Left cardiac atrium (tissue), 2 donors: ENCODE results near the gene FXR2. TPM values are rescaled to one million over a fixed set of nuclear protein-coding genes. Genes with fewer than 3 reads are reported as not detected.

ENCODE experiments used
- total RNA-seq, 2 donors: library from RNA; stranded (reverse); fragmentation: NEBNext Ultra II Directional; extraction: Animal tissue kit (Norgen Biotek cat#: 25700); gene quantifications; one replicate each; pipeline ENCODE4 v1.2.1, GENCODE V29; 2021
- donor health status: DM: no; HTN: yes; CAD: no; lungs with severe emphysema.
- donor health status: DM: yes; HTN: yes; CAD: no.

Gene FXR2
- total RNA-seq, 2 donors from 2014 or later: 68.3 to 68.7 TPM

Other genes starting within 250 kb of the FXR2 start
- gene TNK1, start 233.8 kb downstream of the FXR2 start, total RNA-seq: 1 to 10 TPM; 1.9 to 2.1 TPM
- gene PLSCR3, start 220.4 kb downstream of the FXR2 start, total RNA-seq: 10 to 100 TPM; 22.4 to 29.0 TPM
- 10 to 100 TPM; 67.3 to 69.2 TPM for gene TMEM256, start 210.8 kb downstream of the FXR2 start, total RNA-seq
- 10 to 100 TPM; 12.1 to 15.5 TPM for gene NLGN2, start 207.1 kb downstream of the FXR2 start, total RNA-seq
- gene SPEM1, start 194.6 kb downstream of the FXR2 start, total RNA-seq: not detected
- not detected for gene SPEM2, start 189.3 kb downstream of the FXR2 start, total RNA-seq
- gene SPEM3, start 186.0 kb downstream of the FXR2 start, total RNA-seq: not detected
- 1 to 10 TPM; 2.7 to 2.9 TPM for gene TMEM102, start 179.5 kb downstream of the FXR2 start, total RNA-seq
- gene FGF11, start 175.4 kb downstream of the FXR2 start, total RNA-seq: 10 to 100 TPM; 20.5 to 24.6 TPM
- 10 to 100 TPM; 12.4 to 13.8 TPM for gene CHRNB1, start 169.8 kb downstream of the FXR2 start, total RNA-seq
- 10 to 100 TPM; 62.1 to 62.2 TPM for gene ZBTB4, start 135.3 kb downstream of the FXR2 start, total RNA-seq
- gene SLC35G6, start 133.5 kb downstream of the FXR2 start, total RNA-seq: not detected
- 10 to 100 TPM; 42.8 to 56.9 TPM for gene POLR2A, start 130.5 kb downstream of the FXR2 start, total RNA-seq
- gene TNFSF12, start 65.8 kb downstream of the FXR2 start, total RNA-seq: 10 to 100 TPM; 31.0 to 47.6 TPM
- gene TNFSF13, start 56.1 kb downstream of the FXR2 start, total RNA-seq: 10 to 100 TPM; 15.0 to 25.5 TPM
- 10 to 100 TPM; 27.2 to 30.5 TPM for gene SENP3, start 53.0 kb downstream of the FXR2 start, total RNA-seq
- 10 to 100 TPM; 55.5 to 87.3 TPM for gene CD68, start 35.3 kb downstream of the FXR2 start, total RNA-seq
- gene MPDU1, start 31.0 kb downstream of the FXR2 start, total RNA-seq: 10 to 100 TPM; 30.5 to 35.0 TPM
- gene SOX15, start 24.8 kb downstream of the FXR2 start, total RNA-seq: 1 to 10 TPM; 3.0 to 4.7 TPM
- 10 to 100 TPM; 84.1 to 86.4 TPM for gene SAT2, start 12.9 kb upstream of the FXR2 start, total RNA-seq
- under 1 TPM; 0.55 to 0.85 TPM for gene SHBG, start 15.2 kb upstream of the FXR2 start, total RNA-seq
- gene ATP1B2, start 36.0 kb upstream of the FXR2 start, total RNA-seq: 1 to 10 TPM; 1.8 to 3.7 TPM
- gene TP53, start 72.6 kb upstream of the FXR2 start, total RNA-seq: 10 to 100 TPM; 18.5 to 23.7 TPM
- gene WRAP53, start 73.6 kb upstream of the FXR2 start, total RNA-seq: 1 to 10 TPM; 3.7 to 6.0 TPM
- gene EFNB3, start 90.3 kb upstream of the FXR2 start, total RNA-seq: 1 to 10 TPM; 1.1 to 1.4 TPM
- gene DNAH2, start 102.8 kb upstream of the FXR2 start, total RNA-seq: under 1 TPM; 0.05 to 0.24 TPM
- 10 to 100 TPM; 24.2 to 31.7 TPM for gene KDM6B, start 219.3 kb upstream of the FXR2 start, total RNA-seq
- gene TMEM88, start 240.2 kb upstream of the FXR2 start, total RNA-seq: 10 to 100 TPM; 32.5 to 33.6 TPM
- gene NAA38, start 242.7 kb upstream of the FXR2 start, total RNA-seq: 10 to 100 TPM; 66.9 to 83.1 TPM
- 10 to 100 TPM; 15.6 to 17.1 TPM for gene CYB5D1, start 243.1 kb upstream of the FXR2 start, total RNA-seq